ENCODE measurements around the gene SLC9B2.

SLC9B2 gene

DNA sequence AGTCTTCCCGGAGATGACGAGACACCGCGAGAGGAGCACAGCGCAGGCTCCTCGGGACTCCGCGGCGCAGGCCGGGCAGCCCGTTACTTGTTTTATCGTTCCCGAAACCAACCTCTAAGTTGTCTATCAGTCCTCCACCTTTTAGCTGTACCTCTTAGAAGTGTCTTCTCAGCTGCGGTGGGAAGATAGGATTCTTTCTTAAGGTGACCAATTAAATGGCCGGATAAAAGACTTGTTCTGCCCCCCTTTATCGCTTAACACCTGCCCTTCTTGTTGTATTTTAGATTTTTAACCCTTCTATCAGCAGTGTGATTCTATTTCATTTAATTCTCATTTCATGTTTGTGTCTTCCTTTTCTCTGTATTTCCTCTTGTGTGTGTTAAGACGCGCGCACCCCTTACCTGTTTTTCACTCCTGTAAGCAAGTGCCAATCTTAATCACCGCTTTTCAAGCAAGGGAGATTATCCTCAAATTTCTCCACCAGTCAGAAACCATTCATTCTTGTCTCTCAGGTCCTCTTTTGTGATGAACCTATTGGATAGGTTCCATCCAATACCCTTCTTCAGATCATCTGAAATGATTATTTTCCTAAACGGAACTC is at the start of gene SLC9B2:
SLC9B2 (minus strand) TSS at position 15 of the 601 bp plus-strand sequence. CDS start 9,211 bp downstream, outside the sequence.
- DNase-seq: no peak

DNA sequence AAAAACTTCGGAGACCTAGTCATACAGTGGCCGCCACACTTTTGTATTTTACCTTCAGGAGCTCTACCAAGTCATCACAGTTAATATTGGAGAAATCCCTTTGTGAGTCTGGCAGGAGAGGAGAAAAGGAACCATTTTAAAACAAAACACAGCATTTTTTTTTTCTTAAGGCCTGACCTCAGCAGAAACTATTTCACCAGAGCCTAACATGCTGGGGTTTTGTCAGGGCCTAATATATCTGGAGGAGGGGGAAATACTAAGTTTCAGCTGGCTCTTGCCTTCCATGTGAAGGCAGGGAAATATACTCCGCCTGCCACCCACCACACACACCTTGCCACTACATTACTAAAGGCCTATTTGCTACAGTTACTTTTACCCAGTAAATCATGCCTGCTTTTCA is 49.6 kb upstream of the SLC9B2 start:
- DNase-seq: no peak

DNA sequence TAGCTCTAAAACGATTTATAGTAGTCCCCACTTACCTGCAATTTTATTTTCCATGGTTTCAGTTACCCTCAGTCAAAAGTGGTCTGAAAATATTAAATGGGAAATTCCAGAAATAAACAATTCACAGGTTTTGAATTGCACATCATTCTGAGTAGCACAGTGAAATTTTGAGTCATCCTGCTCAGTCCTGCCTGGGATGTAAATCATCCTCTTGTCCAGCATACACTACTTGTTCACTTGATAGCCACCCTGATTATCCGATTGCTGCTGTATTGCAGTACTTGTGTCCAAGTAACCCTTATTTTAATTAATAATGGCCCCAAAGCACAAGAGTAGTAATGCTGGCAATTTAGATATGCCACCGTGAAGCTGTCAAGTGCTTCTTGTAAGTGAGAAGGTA is 46.6 kb upstream of the SLC9B2 start:
- no peak for DNase-seq

DNA sequence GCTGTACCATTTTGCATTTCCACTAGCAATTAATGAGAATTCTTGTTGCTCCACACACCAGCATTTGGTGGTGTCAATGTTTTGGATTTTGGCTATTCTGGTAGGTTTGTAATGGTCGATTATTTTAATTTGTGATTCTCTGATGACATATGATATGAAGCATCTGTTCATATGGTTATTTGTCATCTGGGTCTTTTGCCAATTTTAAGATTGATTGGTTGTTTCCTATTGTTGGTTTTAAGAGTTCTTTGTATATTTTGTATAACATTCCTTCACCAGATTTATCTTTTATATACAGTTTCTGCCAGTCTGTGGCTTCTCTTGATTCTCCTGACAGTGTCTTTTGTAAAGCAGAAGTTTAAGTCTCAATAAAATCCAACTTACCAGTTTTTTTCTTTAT is 41.6 kb upstream of the SLC9B2 start:
- DNase-seq: no peak

GRCh38 chr4:103111598-103111997 is 35.0 kb upstream of the SLC9B2 start:
- no peak for DNase-seq

- DNase-seq: no peak
Observed at GRCh38 chr4:103108542-103108941, 32.0 kb upstream of the SLC9B2 start.

DNA sequence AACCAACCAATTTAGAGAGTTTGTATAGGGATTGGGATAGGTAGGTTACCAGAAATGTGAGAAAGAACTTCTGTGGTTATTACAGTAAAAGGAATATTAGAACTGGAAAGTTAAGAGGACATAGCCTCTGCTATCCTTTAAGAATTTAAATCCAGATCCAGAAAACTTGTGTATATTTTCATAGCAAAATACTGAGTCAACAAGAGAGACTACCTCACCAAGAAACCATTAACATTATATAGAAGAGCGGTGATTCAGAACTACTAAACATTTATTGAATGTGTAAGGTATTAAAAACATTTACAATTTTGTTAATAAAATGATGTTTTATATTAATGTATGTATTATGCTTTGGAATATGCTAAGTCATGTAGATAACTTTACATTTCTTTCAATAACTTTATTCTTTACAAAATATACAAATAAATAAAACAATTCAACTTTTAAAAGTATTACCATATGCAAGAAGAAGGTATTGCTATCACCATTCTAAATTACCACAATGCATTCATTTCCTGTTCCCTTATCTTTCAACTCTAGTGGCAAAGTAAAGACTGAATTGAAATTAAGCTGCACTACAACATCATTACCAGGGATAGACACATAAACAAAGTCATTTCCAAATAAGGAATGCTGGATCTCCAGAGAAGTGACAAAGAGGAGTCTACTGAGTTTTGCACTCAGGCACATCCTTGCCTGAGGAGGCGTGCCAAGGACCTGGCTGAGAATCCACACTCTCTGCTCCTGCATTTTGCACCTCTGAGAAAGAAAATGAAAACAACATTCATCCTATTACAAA is 29.2 kb upstream of the SLC9B2 start:
- no peak for DNase-seq

DNA sequence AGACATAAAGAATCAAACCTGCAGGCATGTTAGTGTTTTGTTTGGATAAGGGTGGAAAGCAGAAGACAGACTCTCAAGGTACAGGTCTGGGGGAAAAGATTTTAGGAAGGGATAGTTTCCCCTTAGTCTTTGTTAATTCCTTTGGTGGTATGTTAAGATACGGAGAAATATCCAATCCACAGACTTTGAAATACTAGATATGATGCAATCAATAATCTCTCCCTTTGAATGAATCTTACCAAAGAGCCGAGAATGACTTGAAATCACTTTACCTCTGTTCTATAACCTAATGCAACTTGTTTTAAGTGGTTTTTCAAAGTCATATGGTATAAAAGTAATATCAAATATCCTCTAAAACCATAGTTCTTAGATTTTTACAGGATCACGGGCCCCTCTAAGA is 28.3 kb upstream of the SLC9B2 start:
- no peak for DNase-seq

DNA sequence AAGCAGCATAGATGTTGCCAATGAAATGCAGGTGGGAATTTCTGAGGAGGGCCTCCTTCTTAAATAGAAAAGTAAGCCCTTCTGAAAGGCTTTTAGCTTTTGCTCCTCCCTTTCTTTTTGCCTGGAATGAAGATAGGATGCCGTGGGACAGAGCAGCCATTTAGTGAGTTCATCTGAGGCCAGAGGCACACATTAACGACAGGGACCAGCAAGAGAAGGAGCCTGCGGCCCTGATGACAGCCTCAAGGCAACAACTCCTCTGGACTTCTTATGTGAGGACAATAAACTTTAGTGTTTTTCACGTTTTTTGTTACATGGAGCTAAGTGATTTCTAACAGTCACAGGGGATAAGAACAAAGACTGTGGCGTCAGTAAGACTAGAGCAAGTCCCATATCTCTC is 24.1 kb upstream of the SLC9B2 start:
- no peak for DNase-seq

GRCh38 chr4:103099691-103100392 is 23.3 kb upstream of the SLC9B2 start, which contains the start of gene BDH2:
BDH2 (minus strand) TSS chr4:103099834; CDS start chr4:103096254, 3,580 bp downstream.
- peak; percentile 19 for DNase-seq

DNA sequence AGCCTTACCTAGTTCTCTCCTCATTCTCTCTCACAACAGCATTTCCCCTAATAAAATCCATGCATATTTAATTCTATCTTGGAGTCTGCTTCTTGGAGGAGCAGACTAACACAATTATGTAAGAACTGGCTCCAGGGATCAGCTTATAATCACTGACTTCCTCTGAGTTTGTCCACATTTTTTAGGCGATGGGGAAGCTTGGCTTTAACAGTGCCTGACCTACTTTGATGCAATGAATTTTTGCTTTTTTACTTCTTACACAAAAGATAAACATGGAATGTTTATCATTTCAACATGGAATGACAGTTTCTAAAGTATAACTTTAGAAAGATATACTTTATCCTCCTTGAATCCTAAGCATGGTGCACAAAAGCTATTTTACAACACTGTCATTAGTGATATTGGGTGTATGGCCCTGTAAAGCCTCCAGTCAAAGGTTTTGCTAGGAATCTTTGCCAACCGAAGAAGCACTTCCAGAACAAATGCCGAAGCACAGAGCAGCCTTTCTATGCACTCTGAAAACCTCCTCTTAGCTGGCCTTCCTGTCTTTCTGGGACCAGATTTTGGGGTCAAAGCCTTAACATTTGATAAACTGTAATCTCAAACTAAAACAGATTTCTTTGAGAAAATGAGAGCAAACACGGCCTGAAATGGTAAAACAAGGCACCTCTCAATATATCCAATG is 22.3 kb upstream of the SLC9B2 start:
- DNase-seq: no peak

GRCh38 chr4:103098341-103098740 is 21.8 kb upstream of the SLC9B2 start:
- no peak for DNase-seq

GRCh38 chr4:103097112-103097511 is 20.6 kb upstream of the SLC9B2 start:
- no peak for DNase-seq

DNA sequence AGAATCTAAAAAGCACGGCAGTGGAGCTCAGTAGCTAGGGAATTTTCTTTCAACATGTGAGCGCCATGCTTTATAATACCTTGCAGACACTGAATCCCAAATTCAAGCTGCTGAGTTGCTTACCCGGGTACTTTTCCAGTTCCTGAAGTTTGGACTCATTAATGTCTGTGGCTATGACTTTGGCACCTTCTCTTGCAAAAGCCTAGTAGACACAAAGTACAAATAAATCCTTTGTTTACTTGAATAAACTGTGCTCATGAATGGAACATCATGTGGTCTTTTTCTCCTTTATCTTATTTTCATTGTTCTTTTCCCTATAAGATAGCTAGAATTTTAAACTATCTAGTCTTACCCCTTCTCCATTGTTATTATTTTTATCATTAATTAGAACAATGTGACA is 18.5 kb upstream of the SLC9B2 start:
- no peak for DNase-seq

- no peak for DNase-seq
Observed at GRCh38 chr4:103092245-103092644, 15.7 kb upstream of the SLC9B2 start.

DNA sequence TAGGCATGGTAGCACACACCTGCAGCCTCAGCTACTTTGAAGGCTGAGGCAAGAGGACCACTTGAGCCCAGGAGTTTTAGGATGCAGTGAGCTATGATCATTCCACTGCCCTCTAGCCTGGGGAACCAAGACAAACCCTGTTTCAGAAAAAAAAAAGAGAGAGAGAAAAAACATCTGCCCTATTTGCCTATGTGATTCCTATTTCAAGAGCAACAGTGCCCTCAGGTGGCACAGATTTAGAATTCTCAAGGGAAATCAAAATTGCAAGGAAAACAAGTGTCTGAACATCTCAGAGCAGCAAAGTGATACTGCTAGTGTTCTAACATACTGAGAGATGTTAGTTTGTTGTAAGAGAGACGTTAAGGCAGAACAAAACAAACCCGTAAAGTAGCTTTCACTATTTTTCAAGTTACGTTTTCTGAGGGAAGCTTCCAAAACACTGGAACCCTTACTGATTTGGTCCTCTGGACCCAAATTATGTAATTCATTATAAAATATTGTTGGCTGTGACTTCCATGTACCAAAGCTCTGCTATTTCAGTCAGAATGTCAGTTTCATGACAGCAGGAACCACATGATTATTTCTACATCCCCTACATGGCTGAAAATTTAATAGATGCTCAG is 15.2 kb upstream of the SLC9B2 start:
- peak; percentile 40 for DNase-seq

- no peak for DNase-seq
Observed at GRCh38 chr4:103089481-103089880, 12.9 kb upstream of the SLC9B2 start.

DNA sequence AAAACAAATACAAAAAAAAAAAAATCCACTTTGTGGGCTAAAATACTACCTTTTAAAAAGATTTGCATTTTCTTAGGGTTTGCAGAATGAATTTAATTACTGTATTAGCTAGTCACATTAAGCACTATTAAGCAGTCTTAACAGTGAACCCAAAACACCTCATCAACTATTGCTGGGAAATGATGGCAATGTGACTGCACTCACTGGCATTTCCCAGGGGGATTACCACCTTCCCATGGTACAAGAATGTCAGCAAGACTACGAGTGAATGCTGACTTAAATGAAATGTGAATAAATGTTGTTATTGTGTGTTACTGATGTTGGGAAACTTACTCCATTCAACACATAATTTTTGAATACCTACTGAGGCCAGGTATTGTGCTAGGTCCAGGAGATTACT is 10.0 kb upstream of the SLC9B2 start:
- no peak for DNase-seq

- no peak for DNase-seq
Observed at GRCh38 chr4:103085555-103086196, 9.1 kb upstream of the SLC9B2 start.

GRCh38 chr4:103079621-103080020 is 3.1 kb upstream of the SLC9B2 start:
- DNase-seq: no peak

- peak; percentile 70 for DNase-seq
Observed at GRCh38 chr4:103075894-103076746, 441 bp downstream of the SLC9B2 start.

Data from activated CD8-positive, alpha-beta memory T cell treated with anti-CD3 and anti-CD28 coated beads, Interleukin-2, amount 50 U/mL, for 4 hours (primary cell).